Activated T-cell treated with anti-CD3 and anti-CD28 coated beads, Interleukin-2, amount 50 U/mL, for 4 hours (primary cell): ENCODE data around the gene DNAH9. TPM values are rescaled to one million over a fixed set of nuclear protein-coding genes. Genes with fewer than 3 reads are reported as not detected.

Source experiments
- ATAC-seq, 2 donors: fragments of 200-7000 bp; cut with Tn5 transposase; one replicate each; pipeline ENCODE4 v1.10.0; 2021
- DNase-seq: peaks from one replicate; pipeline ENCODE4 v3.0.0-alpha.2; 2020
- H3K27me3 Mint-ChIP-seq: one replicate; pipeline ENCODE4 v1.8.0; 2021; ENCODE audit warnings: low read depth, mixed read lengths
- H3K36me3 Mint-ChIP-seq: one replicate; pipeline ENCODE4 v1.8.0; 2022; ENCODE audit warnings: mixed read lengths; ENCODE audit not compliant: insufficient read depth
- H3K4me1 Mint-ChIP-seq: one replicate; pipeline ENCODE4 v1.8.0; 2021; ENCODE audit warnings: low read depth, mixed read lengths
- H3K4me3 Mint-ChIP-seq: one replicate; pipeline ENCODE4 v1.8.0; 2021; ENCODE audit warnings: mild to moderate bottlenecking, moderate library complexity, mixed read lengths
- H3K9me3 Mint-ChIP-seq: one replicate; pipeline ENCODE4 v1.8.0; 2021; ENCODE audit warnings: mixed read lengths
- total RNA-seq, 3 donors: library from RNA; stranded (reverse); gene quantifications; one replicate each; pipeline ENCODE4 v1.2.1, GENCODE V29; 2021

Gene DNAH9
- total RNA-seq, 3 donors from 2014 or later = not detected

GRCh38 chr17:11730747-11731146, 132.5 kb downstream of the DNAH9 start:
- Mint-ChIP-seq H3K4me3 (no peak overlapping the region), H3K4me1 (no peaks in the 10 kb centered on the region), H3K9me3 (no peaks in the 10 kb centered on the region), H3K36me3 (no peaks in the 10 kb centered on the region), H3K27me3 (no peaks in the 10 kb centered on the region)
- DNase-seq (no peak), ATAC-seq (no peak)

DNA sequence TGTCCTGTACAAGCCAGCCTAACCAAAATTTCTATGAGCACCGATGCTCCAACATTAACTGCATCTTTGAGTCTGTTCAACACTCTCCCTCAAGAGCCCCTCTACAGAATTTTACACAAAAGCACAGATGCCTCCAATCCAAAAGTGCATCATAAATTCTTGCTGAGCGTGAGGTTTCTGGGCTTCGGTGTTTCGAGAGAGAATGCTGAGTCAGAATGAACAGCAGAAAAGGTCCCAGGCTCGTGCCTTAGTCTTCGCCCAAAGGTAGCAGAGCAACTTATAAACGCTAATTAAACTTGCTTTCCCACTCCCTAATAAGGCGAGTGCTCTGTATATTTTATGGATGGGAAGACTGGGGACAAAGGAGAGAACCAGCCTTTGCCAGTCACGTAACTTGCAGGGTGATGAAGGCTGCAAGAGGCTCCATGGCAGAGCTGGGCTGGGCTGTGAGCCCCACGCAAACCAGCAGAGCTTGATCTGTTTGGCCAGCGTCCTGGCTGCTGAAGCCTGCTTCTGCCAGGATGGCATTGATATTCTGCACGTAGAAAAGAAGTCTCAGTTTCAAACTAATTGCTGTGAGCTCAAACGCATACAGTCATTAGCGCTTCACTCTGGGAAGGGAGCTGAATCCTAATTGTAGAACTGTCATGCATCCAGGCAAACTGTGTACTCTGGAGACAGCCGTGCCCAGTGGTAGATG, 138.5 kb downstream of the DNAH9 start:
- ATAC-seq (no peak), DNase-seq (no peak)
- Mint-ChIP-seq H3K4me1 (no peaks in the 10 kb centered on the region), H3K9me3 (no peaks in the 10 kb centered on the region), H3K27me3 (no peaks in the 10 kb centered on the region), H3K36me3 (no peaks in the 10 kb centered on the region), H3K4me3 (no peak overlapping the region)

DNA sequence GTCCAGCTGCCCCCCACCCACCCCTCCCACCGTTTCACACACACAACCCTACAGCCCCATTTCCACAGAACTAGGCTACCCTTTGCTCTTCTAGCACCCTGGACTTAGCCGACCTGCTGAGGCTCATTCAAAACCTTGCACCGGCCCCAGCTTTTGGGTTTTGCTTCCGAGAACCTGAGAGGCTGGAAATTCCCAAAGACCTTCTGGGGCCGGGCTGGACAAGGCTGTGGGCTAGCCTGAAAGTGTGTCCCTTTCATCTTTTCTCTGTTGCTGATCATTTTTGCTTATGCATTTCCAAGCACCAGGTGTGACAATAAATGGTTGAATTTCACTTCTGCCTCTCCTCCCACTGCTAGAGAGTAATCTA, 139.0 kb downstream of the DNAH9 start:
- no peak overlapping the region for H3K4me3 Mint-ChIP-seq
- H3K9me3 Mint-ChIP-seq = no peaks in the 10 kb centered on the region
- H3K27me3 Mint-ChIP-seq = no peaks in the 10 kb centered on the region
- H3K36me3 Mint-ChIP-seq = no peaks in the 10 kb centered on the region
- no peaks in the 10 kb centered on the region for H3K4me1 Mint-ChIP-seq
- no peak for ATAC-seq
- no peak for DNase-seq

DNA sequence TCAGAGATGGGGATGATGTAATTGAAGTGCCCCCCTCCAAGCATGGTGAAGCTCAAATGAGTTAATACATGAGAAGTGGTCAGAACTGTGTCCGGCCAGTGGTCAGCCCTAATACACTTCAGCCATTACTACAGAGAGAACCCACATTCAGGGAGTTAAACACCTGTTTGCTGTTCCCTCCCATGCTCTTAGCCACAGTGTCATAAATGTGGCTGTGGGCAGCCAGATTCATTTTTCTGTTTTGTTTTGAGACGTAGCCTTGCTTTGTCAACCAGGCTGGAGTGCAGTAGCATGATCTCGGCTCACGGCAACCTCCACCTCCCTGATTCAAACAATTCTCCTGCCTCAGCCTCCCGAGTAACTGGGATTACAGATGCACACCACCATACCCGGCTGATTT, 139.9 kb downstream of the DNAH9 start:
- Mint-ChIP-seq H3K27me3 (no peaks in the 10 kb centered on the region), H3K4me3 (no peak overlapping the region), H3K9me3 (no peaks in the 10 kb centered on the region), H3K36me3 (no peaks in the 10 kb centered on the region), H3K4me1 (no peaks in the 10 kb centered on the region)
- ATAC-seq (no peak), DNase-seq (no peak)

- ATAC-seq = no peak
- Mint-ChIP-seq H3K4me1 (no peaks in the 10 kb centered on the region), H3K27me3 (no peaks in the 10 kb centered on the region), H3K9me3 (no peaks in the 10 kb centered on the region), H3K4me3 (no peak overlapping the region), H3K36me3 (no peaks in the 10 kb centered on the region)
- no peak for DNase-seq
Observed at GRCh38 chr17:11739351-11739750, 141.1 kb downstream of the DNAH9 start.

GRCh38 chr17:11739848-11740247, 141.6 kb downstream of the DNAH9 start:
- Mint-ChIP-seq H3K27me3 (no peaks in the 10 kb centered on the region), H3K36me3 (no peaks in the 10 kb centered on the region), H3K9me3 (no peaks in the 10 kb centered on the region), H3K4me3 (no peak overlapping the region), H3K4me1 (no peaks in the 10 kb centered on the region)
- DNase-seq (no peak), ATAC-seq (no peak)

DNA sequence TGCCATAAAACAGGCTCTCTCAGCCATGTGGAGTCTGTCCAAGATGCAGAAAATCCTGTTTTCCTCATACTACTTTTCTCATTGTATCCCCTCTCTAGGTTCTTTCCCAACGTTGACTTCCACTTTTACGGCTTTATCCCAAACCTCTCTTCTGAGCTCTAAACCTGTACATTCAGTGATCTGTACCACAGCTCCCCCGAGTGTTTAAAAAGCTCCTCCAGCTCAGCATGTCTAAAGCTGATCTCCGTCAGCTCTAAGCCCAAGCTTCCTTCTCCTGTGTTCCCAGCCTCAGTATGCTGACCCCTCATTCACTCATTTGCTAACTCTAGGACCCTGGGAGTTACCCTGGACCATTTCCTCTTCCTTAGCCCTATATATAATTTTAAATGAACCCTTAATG, 144.6 kb downstream of the DNAH9 start:
- Mint-ChIP-seq H3K27me3 (no peaks in the 10 kb centered on the region), H3K4me3 (no peak overlapping the region), H3K36me3 (no peaks in the 10 kb centered on the region), H3K9me3 (peaks cover 14% of the 10 kb centered on the region), H3K4me1 (no peaks in the 10 kb centered on the region)
- no peak for ATAC-seq
- DNase-seq = no peak

DNA sequence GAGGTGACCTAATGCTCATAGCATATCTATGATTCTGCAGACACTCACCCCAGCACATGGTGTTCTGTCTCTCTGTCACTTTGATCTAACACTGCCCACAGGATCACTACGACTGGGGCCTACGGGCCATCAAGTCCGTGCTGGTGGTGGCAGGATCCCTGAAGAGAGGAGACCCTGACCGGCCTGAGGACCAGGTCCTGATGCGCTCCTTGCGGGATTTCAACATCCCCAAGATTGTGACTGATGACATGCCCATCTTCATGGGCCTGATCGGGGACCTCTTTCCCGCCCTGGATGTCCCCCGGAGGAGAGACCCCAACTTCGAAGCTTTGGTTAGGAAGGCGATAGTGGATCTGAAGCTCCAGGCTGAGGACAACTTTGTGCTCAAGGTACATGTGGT, 146.4 kb downstream of the DNAH9 start:
- Mint-ChIP-seq H3K4me1 (no peaks in the 10 kb centered on the region), H3K27me3 (no peaks in the 10 kb centered on the region), H3K9me3 (peaks cover 14% of the 10 kb centered on the region), H3K4me3 (no peak overlapping the region), H3K36me3 (no peaks in the 10 kb centered on the region)
- ATAC-seq (no peak), DNase-seq (no peak)

DNA sequence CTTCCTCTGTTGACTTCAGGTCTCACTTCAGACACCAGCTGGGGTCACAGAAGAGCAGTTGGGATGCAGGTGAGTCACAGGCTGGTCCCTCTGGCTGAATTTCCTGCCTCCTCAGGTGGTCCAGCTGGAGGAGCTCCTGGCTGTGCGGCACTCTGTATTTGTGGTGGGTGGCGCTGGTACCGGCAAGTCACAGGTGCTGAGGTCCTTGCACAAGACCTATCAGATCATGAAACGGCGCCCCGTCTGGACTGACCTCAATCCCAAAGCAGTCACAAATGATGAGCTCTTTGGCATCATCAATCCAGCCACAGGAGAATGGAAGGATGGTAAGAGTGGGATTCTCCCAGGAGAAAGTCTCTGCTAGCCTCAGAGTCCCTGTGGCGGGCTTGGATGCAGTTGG, 149.2 kb downstream of the DNAH9 start:
- Mint-ChIP-seq H3K4me1 (no peaks in the 10 kb centered on the region), H3K9me3 (peaks cover 18% of the 10 kb centered on the region), H3K4me3 (no peak overlapping the region), H3K27me3 (no peaks in the 10 kb centered on the region), H3K36me3 (no peaks in the 10 kb centered on the region)
- no peak for DNase-seq
- ATAC-seq = no peak

- no peak for ATAC-seq
- no peaks in the 10 kb centered on the region for H3K27me3 Mint-ChIP-seq
Observed at GRCh38 chr17:11757815-11758214, 159.5 kb downstream of the DNAH9 start.

GRCh38 chr17:11768106-11768505, 169.8 kb downstream of the DNAH9 start:
- DNase-seq (no peak), ATAC-seq (no peak)
- Mint-ChIP-seq H3K4me1 (no peaks in the 10 kb centered on the region), H3K36me3 (no peaks in the 10 kb centered on the region), H3K27me3 (no peaks in the 10 kb centered on the region), H3K4me3 (no peak overlapping the region), H3K9me3 (peaks cover 4% of the 10 kb centered on the region)

More at GRCh38 chr17:11757815-11758214, 159.5 kb downstream of the DNAH9 start:
- Mint-ChIP-seq H3K9me3 (peaks cover 17% of the 10 kb centered on the region), H3K36me3 (no peaks in the 10 kb centered on the region), H3K4me1 (no peaks in the 10 kb centered on the region), H3K4me3 (no peak overlapping the region)
- no peak for DNase-seq

DNA sequence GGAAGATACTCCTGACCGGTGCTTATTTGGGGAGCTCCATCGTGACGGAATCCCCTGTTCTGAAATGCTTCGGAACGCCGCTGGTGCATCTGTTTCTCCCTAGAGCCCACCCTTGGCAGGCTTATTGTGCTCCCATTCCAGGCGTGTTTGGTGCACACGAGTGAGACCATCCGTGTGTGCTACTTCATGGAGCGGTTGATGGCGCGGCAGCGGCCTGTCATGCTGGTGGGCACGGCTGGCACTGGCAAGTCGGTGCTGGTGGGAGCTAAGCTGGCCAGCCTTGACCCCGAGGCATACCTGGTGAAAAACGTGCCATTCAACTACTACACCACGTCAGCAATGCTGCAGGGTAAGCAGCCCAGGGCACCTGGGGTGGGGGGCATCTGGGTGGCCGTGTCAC, 170.7 kb downstream of the DNAH9 start:
- Mint-ChIP-seq H3K36me3 (no peaks in the 10 kb centered on the region), H3K4me1 (no peaks in the 10 kb centered on the region), H3K4me3 (no peak overlapping the region), H3K9me3 (peaks cover 4% of the 10 kb centered on the region), H3K27me3 (no peaks in the 10 kb centered on the region)
- ATAC-seq (no peak), DNase-seq (no peak)

GRCh38 chr17:11772031-11772430, 173.8 kb downstream of the DNAH9 start:
- ATAC-seq (no peak), DNase-seq (no peak)
- Mint-ChIP-seq H3K9me3 (no peaks in the 10 kb centered on the region), H3K36me3 (no peaks in the 10 kb centered on the region), H3K4me1 (no peaks in the 10 kb centered on the region), H3K4me3 (no peak overlapping the region), H3K27me3 (no peaks in the 10 kb centered on the region)

DNA sequence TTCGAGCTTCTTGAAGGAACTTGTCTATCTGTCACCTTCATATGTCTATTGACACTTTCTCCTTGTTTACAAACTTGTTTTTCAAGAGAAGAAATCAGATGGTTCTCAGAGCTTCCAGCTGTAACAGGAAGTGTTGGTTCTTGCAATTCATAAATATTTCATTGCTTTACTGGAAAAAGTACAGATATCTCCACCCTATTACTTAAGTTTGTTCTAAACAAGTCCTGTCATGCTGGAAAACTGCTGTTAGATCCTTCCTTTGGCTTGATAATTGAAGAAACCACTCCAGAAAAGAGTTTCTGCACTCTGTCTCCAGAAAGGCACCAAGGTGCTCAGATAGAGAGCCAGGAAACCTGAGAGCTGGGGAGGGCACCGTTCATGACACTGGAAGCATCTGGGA, 181.6 kb downstream of the DNAH9 start:
- Mint-ChIP-seq H3K4me1 (no peaks in the 10 kb centered on the region), H3K36me3 (no peaks in the 10 kb centered on the region), H3K4me3 (no peak overlapping the region), H3K9me3 (no peaks in the 10 kb centered on the region), H3K27me3 (no peaks in the 10 kb centered on the region)
- ATAC-seq (no peak), DNase-seq (no peak)

DNA sequence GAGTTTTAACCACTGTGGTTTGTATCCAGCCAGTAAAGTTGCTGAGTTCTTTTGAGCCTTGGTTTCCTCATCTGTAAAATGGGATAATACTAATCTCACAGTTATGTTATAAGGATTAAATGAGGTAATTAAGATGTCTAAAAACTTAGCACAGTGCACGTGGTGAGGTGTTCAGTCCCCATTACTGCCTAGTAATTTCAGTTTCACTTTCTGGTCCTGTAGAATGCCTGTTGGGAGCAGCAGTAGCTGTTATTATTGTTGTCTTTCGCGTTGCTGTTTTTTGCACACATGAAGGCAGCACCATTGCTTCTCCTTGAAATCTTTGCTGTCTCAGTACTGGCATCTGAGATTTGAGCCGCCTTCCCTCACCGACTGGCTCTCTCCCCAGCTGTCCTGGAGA, 182.4 kb downstream of the DNAH9 start:
- no peaks in the 10 kb centered on the region for H3K27me3 Mint-ChIP-seq
- H3K36me3 Mint-ChIP-seq = no peaks in the 10 kb centered on the region
- DNase-seq = no peak
- H3K4me3 Mint-ChIP-seq = no peak overlapping the region
- ATAC-seq = no peak
- no peaks in the 10 kb centered on the region for H3K9me3 Mint-ChIP-seq
- H3K4me1 Mint-ChIP-seq = no peaks in the 10 kb centered on the region
